Measurements from ENCODE around the gene SCAPER.
"Not testable (repeated sequence)": the region's sequence is repeated elsewhere in the genome, so short reads cannot be mapped to it uniquely, and the experiment has no call there.

SCAPER gene

GRCh38 chr15:76850367-76850766, 54.8 kb downstream of the SCAPER start:
- DNase-seq (ENCODE audit: low spot score) = not testable (repeated sequence)

GRCh38 chr15:76846782-76847181, 58.4 kb downstream of the SCAPER start:
- DNase-seq (ENCODE audit: low spot score) = no peak

GRCh38 chr15:76844096-76844495, 61.0 kb downstream of the SCAPER start:
- DNase-seq (ENCODE audit: low spot score) = no peak

GRCh38 chr15:76843269-76843668, 61.9 kb downstream of the SCAPER start:
- DNase-seq (ENCODE audit: low spot score) = no peak

GRCh38 chr15:76840830-76841460, 64.2 kb downstream of the SCAPER start:
- DNase-seq (ENCODE audit: low spot score) = no peak

GRCh38 chr15:76839173-76839572, 66.0 kb downstream of the SCAPER start:
- no peak for DNase-seq (ENCODE audit: low spot score)

- DNase-seq (ENCODE audit: low spot score) = no peak
These were observed 67.7 kb downstream of the SCAPER start for GRCh38 chr15:76837474-76837873.

GRCh38 chr15:76829939-76830338, 75.2 kb downstream of the SCAPER start:
- DNase-seq (ENCODE audit: low spot score) = no peak

GRCh38 chr15:76823890-76824289, 81.2 kb downstream of the SCAPER start:
- DNase-seq (ENCODE audit: low spot score) = no peak

- DNase-seq (ENCODE audit: low spot score) = no peak
These were observed 81.8 kb downstream of the SCAPER start for GRCh38 chr15:76823303-76823702.

- not testable (repeated sequence) for DNase-seq (ENCODE audit: low spot score)
These were observed 86.2 kb downstream of the SCAPER start for GRCh38 chr15:76818926-76819325.

- DNase-seq (ENCODE audit: low spot score) = no peak
These were observed 89.7 kb downstream of the SCAPER start for GRCh38 chr15:76815421-76815820.

GRCh38 chr15:76812381-76812780, 92.8 kb downstream of the SCAPER start:
- no peak for DNase-seq (ENCODE audit: low spot score)

- DNase-seq (ENCODE audit: low spot score) = no peak
These were observed 95.6 kb downstream of the SCAPER start for GRCh38 chr15:76809412-76810103.

GRCh38 chr15:76803049-76803571, 102.0 kb downstream of the SCAPER start:
- DNase-seq (ENCODE audit: low spot score) = no peak

- no peak for DNase-seq (ENCODE audit: low spot score)
These were observed 102.7 kb downstream of the SCAPER start for GRCh38 chr15:76802411-76802810.

- DNase-seq (ENCODE audit: low spot score) = no peak
These were observed 105.4 kb downstream of the SCAPER start for GRCh38 chr15:76799760-76800159.

GRCh38 chr15:76795217-76795616, 109.9 kb downstream of the SCAPER start:
- DNase-seq (ENCODE audit: low spot score) = no peak

- DNase-seq (ENCODE audit: low spot score) = no peak
These were observed 112.0 kb downstream of the SCAPER start for GRCh38 chr15:76793162-76793561.

GRCh38 chr15:76791511-76791910, 113.6 kb downstream of the SCAPER start:
- DNase-seq (ENCODE audit: low spot score) = no peak

GRCh38 chr15:76787273-76787672, 117.9 kb downstream of the SCAPER start:
- no peak for DNase-seq (ENCODE audit: low spot score)

- no peak for DNase-seq (ENCODE audit: low spot score)
These were observed 128.2 kb downstream of the SCAPER start for GRCh38 chr15:76776969-76777368.

GRCh38 chr15:76776480-76776879, 128.7 kb downstream of the SCAPER start:
- DNase-seq (ENCODE audit: low spot score) = no peak

- no peak for DNase-seq (ENCODE audit: low spot score)
These were observed 131.9 kb downstream of the SCAPER start for GRCh38 chr15:76773234-76773633.

All from CD4-positive, alpha-beta T cell treated with Interleukin-15 for 4 hours (primary cell).